IPS-NIHi7 (cell line): ENCODE data around the gene CCDC7.
"Not testable (repeated sequence)": the region's sequence is repeated elsewhere in the genome, so short reads cannot be mapped to it uniquely, and the experiment has no call there.

Source experiments
- DNase-seq: peaks from one replicate; pipeline ENCODE4 v3.0.0; 2012; ENCODE audit warnings: mixed read lengths; ENCODE audit errors: extremely low spot score

Gene CCDC7

DNA sequence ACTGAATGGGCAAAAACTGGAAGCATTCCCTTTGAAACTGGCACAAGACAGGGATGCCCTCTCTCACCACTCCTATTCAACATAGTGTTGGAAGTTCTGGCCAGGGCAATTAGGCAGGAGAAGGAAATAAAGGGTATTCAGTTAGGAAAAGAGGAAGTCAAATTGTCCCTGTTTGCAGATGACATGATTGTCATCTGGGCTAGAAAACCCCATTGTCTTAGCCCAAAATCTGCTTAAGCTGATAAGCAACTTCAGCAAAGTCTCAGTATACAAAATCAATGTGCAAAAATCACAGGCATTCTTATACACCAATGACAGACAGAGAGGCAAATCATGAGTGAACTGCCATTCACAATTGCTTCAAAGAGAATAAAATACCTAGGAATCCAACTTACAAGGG is 116.8 kb downstream of the CCDC7 start:
- DNase-seq: not testable (repeated sequence)

GRCh38 chr10:32577448-32577847 is 131.5 kb downstream of the CCDC7 start:
- DNase-seq: no peak

GRCh38 chr10:32582946-32583345 is 137.0 kb downstream of the CCDC7 start:
- no peak for DNase-seq

DNA sequence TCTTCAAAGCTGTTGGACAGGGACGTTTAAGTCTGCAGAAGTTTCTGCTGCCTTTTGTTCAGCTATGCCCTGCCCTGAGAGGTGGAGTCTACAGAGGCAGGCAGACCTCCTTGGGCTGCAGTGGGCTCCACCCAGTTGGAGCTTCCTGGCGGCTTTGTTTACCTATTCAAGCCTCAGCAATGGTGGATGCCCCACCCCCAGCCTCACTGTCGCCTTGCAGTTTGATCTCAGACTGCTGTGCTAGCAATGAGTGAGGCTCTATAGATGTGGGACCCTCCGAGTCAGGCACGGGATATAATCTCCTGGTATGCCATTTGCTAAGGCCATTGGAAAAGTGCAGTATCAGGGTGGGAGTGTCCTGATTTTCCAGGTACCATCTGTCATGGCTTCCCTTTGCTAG is 152.1 kb downstream of the CCDC7 start:
- not testable (repeated sequence) for DNase-seq

- no peak for DNase-seq
Observed at GRCh38 chr10:32600317-32600716, 154.4 kb downstream of the CCDC7 start.

- not testable (repeated sequence) for DNase-seq
Observed at GRCh38 chr10:32601562-32601961, 155.6 kb downstream of the CCDC7 start.

DNA sequence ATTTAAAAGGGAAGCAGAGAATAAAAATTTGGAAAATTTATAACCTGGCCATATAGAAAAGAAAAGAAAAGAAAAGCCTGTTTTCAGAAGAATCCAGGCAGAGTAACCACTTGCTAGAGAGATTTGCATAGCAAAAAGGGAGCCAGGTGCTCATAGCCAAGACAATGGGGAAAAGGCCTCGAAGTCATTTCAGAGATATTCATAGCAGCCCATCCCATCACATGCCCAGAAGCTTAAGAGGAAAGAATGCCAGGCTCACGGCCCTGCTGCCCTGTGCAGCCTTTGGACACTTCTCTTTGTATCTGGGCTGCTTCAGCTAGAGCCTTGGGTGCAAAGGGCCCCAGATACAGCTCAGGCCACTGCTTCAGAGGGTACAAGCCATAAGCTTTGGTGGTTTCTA is 159.8 kb downstream of the CCDC7 start:
- DNase-seq: no peak

GRCh38 chr10:32610543-32610942 is 164.6 kb downstream of the CCDC7 start:
- not testable (repeated sequence) for DNase-seq

GRCh38 chr10:32616438-32616837 is 170.5 kb downstream of the CCDC7 start:
- DNase-seq: no peak

DNA sequence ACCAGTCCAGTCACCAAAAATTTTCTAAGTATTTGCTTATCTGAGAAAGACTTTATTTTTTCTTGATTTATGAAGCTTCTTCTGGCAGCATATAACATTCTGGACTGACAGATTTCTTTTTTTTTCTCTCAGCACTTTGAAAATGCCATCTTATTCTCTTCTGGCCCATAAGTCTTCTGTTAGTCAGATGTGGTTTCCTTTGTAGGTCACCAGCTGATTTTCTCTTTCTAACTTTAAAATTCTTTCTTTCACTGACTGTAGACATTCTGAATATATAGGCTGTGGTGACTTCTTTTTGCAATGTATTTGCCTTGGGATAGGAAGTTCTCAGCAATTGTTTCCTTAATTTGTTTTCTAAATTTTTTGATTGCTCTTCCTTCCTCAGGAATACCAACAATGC is 172.5 kb downstream of the CCDC7 start:
- DNase-seq: no peak

GRCh38 chr10:32621969-32622368 is 176.0 kb downstream of the CCDC7 start:
- DNase-seq: no peak

DNA sequence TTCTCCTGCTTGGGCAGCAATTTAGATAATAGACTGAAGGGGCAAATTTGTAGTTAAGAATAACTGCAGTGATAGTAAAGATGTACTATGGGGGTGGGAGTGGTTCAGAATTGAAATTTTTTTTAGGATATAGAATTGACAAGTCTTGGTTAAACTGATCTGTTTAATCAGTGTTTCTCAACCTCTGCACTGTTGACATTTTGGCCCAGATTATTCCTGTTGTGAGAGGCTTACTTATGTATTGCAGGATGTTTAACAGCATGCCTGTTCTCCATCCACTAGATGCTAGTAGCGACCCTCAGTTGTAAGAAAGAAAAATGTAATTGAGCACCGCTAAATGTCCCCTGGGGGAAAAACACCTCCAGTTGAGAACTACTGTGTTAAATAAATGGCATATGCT is 176.5 kb downstream of the CCDC7 start:
- DNase-seq: no peak

DNA sequence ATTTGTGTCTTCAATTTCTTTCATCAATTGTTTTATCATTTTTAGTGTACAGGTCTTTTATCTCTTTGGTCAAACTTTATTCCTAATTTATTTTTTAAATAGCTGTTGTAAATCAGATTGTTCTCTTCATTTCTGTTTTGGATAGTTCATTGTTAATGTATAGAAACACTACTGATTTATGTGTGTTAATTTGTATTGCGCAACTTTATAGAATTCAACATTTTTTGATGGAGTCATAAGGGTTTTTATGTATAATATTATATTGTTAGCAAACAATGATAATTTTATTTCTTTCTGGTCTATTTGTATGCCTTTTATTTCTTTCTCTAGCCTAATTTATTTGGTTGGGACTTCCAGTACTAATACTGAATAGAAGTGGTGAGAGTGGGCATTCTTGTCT is 181.2 kb downstream of the CCDC7 start:
- no peak for DNase-seq

DNA sequence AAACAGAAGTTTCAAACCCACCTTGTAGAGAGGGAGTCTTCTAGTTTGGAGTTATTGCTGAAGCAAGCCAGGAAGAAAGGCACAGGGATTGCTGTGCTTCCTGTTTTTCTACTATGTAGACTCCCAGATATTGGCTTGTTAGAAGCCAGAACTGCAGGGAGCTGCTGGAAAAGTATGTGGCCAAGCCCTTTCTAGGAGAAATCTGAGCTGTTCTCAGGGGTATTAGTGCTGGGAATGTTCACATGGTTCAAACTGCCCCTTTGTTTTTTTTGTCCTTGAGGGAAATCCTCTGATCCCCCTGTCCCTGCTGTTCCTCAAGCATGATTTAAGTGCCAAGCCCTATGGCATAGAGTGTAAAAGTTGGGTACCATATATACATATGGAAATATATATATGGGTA is 184.0 kb downstream of the CCDC7 start:
- DNase-seq: no peak

- DNase-seq: no peak
Observed at GRCh38 chr10:32646535-32646934, 200.6 kb downstream of the CCDC7 start.

GRCh38 chr10:32650246-32650655 is 204.3 kb downstream of the CCDC7 start:
- peak; percentile 21 for DNase-seq

DNA sequence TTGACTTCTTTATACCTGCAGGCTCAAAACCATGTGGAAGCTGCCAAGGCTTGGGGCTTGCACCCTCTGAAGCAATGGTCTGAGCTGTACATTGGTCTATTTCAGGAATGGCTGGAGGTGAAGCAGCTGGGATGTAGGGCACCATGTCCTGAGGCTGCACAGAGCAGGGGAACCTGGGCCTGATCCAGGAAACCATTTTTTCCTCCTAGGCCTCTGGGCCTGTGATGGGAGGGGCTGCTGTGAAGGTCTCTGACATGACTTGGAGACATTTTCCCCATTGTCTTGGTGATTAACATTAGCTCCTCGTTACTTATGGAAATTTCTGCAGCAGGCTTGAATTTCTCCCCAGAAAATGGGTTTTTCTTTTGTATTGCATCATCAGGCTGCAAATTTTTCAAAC is 211.5 kb downstream of the CCDC7 start:
- DNase-seq: not testable (repeated sequence)

GRCh38 chr10:32661346-32661745 is 215.4 kb downstream of the CCDC7 start:
- no peak for DNase-seq

DNA sequence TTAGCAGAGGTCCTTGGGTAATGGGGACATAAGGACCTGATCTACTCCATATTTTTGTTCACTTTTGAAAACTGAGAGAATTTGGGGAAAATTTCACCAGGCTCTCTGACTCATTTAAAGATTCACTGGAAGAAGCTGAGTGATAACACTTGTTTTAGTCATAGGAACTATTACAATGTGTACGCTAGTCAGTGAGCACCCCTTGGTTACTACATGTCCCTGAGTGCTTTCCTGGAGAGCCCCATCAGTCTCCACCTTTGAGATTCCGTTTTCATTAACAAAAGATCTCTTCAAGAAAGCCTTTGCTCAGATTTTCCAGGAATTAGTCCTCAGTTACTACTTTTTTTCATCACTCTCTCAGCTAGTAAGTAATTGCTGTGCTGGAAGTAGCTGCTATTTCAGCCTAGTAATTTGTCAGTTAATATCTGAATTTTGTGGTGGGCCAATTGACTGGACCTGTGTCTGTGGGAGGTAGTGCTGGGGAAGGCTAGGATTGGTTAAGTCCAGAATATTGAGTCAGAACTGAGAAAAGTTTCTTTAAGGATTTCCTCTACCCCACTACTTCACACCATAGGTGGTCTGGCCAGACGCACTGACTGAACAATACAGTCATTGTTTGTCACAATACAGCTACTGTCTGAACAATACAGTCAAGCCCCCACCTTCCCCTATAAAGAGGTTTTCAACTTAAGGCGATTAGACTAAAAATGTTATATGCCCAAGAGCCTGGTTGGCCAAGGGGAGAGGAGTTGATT is 235.0 kb downstream of the CCDC7 start:
- DNase-seq: no peak

DNA sequence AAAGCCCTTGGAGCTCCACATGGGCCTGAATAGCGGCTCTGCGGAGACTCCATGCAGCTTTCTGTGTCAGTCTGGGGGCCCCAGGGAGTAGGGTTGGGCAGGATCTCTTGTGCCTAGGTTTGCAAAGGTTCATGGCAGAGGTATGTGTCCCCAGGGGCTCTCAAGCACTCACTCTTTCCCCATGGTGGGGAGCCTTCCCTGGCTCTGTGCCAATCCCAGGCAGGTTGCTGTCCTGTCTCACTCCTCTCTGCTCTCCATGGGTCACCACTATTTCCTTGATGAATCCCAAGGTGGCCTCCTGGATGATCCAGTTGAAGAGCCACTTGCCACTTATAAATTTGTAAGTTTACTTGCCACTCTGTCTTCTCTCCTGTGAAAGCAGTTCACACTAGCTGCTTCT is 238.4 kb downstream of the CCDC7 start:
- DNase-seq: no peak

DNA sequence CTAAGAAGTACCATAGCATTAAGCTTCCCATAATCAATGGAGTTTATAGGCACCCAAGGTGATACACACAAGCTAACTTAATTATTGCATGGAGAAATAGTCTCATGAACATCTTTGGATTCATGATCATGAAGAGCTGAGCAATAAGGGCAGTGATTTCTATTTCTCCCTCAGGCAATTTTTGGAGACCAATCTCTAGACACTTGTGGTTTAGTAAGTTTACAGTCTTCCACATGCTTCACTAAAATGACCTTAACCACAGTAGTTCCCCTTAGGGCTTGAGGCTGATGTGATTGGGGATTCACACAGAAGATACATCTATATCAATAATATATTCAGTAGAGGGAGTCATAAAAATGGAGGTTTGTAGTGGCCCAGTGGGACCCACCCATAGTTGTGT is 241.2 kb downstream of the CCDC7 start:
- no peak for DNase-seq

GRCh38 chr10:32687546-32687945 is 241.6 kb downstream of the CCDC7 start:
- no peak for DNase-seq

- DNase-seq: no peak
Observed at GRCh38 chr10:32692174-32692573, 246.2 kb downstream of the CCDC7 start.

DNA sequence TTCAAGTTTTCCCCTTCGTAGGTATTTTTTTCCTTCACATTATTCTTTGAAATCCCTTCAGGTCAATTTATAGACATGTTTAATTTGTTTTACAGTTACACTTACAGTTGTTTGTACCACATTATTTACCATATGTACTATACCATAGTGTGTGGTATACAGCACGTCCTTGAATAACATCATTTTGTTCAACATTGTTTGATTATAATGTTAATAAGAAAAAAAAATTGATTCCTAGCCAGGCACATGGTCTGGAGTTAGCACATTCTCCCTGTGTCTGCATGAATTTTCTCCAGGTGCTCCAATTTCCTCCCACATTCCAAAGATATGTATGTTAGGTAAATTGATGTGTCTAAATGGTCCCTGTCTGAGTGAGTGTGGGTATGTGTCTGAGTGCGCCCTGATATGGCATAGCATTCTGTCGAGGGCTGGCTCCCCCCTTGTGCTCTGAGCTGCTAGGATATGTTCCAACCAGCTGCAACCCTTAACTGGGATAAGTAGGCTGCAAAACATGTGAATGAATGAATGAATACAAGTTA is 247.6 kb downstream of the CCDC7 start:
- no peak for DNase-seq
